GM21723 (cell line): ENCODE results near the gene TTYH3.
"Not testable (repeated sequence)": the region's sequence is repeated elsewhere in the genome, so short reads cannot be mapped to it uniquely, and the experiment has no call there.

Source experiments
- ATAC-seq: cut with Tn5 transposase; IDR thresholded peaks from one replicate; pipeline ENCODE4 v1.9.1; 2021; ENCODE audit warnings: mild to moderate bottlenecking, moderate library complexity; ENCODE audit not compliant: unreplicated experiment

Gene TTYH3

DNA sequence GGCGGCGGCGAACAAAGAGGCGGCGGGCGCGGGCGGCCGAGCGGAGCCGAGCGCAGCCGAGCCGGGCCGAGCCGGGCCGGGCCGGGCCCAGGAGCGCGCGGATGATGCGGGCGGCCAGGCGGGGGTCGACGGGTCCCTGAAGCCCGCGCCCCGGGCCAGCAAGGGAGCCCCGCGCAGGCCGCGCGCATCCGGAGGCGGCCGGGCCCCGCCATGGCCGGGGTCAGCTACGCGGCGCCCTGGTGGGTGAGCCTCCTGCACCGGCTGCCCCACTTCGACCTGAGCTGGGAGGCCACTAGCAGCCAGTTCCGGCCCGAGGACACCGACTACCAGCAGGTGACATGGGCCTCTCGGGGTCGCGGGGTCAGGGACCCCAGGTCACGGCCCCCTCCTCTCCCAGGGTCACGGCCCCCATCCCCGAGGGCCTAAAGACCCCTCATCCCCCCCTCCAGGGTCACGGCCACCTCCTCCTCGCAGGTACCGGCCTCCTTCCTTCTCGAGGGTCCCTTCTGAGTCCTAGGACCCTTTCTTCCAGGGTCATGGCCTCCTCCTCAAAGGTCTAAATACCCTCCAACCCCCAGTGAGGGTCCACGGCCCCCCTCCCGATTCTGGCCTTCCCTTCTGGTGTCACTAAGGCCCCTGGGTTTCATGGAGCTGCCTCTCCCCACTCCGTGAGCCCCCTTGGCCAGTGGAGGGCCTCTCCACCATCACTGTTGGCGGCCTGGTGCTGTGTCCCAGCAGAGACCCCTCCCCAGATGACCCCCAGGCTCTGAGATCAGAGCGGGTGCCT, at the start of gene TTYH3:
TSS of gene TTYH3 (plus strand) at position 41 of the 787 bp plus-strand sequence. CDS start at position 211, 170 bp downstream.
- peak; percentile 37 for ATAC-seq

GRCh38 chr7:2582006-2582735, 49.6 kb upstream of the TTYH3 start:
- ATAC-seq = no peak

GRCh38 chr7:2583798-2584580, 47.8 kb upstream of the TTYH3 start:
- ATAC-seq = no peak

DNA sequence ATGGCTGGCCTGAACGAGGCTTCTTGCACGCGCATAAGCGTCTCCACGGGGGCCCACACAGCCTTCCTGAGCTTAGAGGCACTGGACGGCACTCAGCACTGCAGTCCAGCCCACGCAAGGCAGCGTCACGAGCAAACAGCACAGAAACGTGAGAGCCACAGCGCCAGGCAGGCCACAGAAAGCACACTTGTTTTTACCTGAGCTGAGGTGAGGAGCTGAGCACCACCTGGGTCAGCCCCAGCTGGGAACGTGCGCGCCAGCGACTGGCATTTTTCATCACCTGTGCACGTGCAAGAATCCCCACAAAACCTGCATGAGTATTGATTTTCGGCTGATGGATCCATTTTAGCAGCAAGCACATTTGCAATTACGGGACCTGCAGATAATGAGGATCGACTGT, 46.3 kb upstream of the TTYH3 start:
- no peak for ATAC-seq

DNA sequence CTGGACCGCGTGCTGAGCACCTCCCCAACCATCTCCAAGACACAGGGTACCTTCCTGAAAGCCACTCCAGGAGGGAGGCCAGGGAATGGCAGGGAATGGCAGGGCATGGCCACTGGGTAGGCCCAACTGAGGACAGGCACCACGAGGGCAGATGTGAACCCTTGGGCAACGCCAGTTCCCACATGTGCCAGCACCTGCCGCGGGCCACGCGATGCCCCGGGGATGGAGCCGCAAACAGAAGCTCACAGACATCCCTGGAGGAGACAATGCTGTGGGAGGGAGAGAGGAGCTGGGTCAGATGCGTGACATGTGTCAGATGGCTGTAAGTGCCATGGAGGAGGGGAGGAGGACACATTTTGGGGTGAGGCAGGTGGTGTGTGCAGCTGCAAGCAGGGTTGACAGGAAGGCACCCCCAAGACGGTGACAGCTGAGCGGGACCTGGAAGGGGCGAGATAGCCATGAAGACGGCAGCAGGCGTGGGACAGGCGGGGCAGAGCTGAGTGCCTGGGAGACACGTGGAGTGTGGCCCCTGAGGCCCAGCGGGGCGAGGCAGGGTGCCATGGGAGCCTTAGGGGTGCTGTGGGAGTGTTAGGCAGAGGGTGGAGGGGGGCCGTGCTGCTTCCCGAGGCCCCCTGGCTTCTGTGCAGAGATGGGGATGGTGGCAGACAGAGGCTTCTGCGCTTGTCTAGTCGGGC, 45.3 kb upstream of the TTYH3 start:
- no peak for ATAC-seq

- ATAC-seq = no peak
Measured at GRCh38 chr7:2587134-2587533, 44.7 kb upstream of the TTYH3 start.

DNA sequence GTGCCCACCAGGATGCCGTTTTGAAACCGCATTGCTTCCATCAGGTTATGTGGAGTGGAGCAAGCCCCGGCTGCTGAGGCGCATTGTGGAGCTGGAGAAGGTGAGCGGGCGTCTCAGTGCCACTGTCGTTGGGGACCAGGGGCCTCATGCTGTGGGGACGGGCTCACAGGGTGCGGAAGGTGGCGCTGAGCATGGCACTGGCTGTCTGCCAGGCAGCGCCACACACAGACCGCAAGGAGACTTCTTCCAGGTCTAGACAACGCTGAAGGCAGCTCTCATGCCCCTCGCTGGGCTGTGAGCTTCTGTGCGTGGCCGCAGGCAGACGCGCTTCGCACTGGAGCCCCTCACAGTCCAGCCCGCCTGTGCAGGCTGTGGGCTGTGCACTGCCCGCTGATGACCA, 44.0 kb upstream of the TTYH3 start:
- no peak for ATAC-seq

DNA sequence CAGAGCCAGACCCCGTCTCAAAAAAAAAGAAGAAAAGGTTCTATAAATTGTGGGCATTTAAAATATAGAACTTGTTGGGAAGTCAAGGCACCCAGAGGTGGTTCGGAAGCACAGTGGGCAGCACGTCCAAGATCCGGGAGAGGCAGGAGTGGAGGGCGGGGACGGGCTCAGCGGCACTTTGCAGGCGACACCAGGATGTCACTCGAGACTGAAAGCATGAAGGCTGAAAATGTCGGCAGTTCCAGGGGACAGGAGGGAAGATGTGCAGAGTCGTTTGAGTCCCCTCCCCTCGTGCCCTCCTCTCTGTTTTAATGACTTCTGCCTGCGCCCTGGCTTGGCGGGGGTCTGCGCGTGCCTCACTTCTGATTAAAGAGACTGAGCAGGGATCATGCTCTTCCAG, 42.4 kb upstream of the TTYH3 start:
- no peak for ATAC-seq

DNA sequence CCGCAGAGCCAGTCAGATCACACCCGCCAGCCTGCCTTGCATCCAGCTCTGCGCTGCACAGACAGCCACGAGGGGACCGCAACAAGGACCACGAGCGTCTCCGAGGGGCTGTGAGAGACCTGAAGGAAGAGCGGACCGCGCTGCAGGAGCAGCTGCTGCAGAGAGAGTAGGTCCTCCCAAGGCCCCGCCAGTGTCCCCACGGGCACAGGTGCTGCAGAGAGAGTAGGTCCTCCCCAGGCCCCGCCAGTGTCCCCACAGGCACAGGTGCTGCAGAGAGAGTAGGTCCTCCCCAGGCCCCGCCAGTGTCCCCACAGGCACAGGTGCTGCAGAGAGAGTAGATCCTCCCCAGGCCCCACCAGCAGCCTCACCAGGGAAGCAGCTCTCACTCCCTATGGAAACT, 41.8 kb upstream of the TTYH3 start:
- not testable (repeated sequence) for ATAC-seq

- ATAC-seq = no peak
Measured at GRCh38 chr7:2592375-2592865, 39.4 kb upstream of the TTYH3 start.

DNA sequence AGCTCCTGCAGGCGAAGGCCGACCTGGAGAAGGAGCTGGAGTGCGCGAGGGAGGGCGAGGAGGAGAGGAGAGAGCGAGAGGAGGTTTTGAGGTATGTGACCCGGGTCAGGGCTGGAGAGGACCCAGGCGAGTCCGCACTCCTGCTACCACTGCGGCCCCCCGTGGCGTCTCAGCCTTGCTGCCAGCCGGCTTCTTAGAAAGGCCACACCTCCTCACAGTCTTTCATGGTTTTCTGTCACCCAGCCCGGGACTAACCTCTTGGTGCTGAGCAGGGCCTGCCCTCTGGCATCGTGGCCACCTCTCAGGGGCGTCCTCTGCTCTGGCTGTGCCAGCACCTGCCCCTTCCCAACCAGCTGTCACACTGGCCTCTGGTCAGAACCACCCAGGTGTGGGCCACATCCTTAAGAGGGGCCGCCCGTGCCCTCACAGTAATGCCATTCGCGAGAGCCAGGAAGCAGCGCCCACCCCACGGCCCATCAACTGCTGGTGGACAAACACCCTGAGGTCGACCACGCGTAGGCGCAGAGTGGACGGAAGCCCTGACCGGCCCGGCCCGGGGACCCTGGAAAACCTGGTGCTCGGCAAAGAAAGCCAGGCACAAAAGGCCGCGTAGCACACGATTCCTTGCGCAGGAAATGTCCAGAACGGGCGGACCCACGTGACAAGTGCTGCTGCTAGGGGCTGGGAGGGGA, 38.6 kb upstream of the TTYH3 start:
- no peak for ATAC-seq

DNA sequence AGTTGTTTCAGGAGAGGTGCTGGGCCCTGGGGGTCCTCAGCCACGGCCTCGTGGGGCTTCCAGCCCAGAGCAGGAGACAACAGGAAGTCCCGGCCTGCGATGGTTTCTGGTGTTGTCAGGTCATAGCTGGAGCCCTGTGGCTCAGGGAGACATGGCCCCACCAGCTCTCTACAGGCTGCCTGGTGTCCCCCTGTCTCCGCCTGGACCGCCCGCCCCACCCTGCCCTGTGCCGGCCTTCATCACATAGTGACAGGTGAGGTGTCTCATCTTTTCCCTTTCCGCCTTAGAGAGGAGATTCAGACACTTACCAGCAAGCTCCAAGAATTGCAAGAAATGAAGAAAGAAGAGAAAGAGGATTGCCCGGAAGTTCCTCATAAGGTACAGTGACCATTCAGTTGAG, 37.2 kb upstream of the TTYH3 start:
- no peak for ATAC-seq

- ATAC-seq = no peak
Measured at GRCh38 chr7:2595258-2595860, 36.4 kb upstream of the TTYH3 start.

DNA sequence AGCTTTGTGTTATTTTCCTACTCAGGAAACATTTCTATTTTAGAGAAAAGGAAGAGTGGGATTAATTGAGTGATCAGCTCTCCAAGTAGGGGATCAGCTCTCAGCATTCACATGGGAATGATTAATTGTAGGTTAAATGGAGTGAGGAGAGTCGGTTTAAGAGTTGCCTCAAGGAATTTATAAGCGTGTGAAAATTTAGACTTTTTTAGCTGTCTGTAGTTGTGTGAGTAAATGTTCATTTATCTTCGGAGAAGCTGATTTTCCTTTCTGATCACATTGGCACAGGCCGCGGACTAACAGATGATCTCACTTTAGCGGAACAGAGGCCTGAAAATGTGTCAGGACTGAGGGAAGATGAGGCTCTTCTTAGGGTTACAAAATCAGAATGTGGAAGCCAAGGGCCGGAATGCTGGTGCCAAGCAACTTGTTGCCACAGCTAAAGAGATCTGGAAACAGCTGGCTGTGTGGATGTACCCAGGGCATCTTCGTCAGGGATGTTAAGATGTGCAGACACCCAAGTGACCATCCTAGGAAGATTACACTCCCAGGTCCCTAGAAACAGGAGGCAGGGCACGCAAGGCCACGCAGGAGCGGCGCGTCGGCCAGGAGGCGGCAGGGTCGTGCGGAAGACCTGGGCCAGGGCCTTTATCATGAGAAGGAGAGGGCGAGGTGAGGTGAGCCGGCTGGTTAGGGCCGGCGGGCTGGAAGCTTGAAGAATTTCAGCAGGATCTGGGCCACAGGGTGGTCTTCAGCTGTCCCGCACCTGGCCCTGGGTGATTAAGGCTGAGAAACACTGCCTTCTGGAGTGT, 35.1 kb upstream of the TTYH3 start:
- ATAC-seq = no peak

- ATAC-seq = no peak
Measured at GRCh38 chr7:2597273-2597640, 34.5 kb upstream of the TTYH3 start.

DNA sequence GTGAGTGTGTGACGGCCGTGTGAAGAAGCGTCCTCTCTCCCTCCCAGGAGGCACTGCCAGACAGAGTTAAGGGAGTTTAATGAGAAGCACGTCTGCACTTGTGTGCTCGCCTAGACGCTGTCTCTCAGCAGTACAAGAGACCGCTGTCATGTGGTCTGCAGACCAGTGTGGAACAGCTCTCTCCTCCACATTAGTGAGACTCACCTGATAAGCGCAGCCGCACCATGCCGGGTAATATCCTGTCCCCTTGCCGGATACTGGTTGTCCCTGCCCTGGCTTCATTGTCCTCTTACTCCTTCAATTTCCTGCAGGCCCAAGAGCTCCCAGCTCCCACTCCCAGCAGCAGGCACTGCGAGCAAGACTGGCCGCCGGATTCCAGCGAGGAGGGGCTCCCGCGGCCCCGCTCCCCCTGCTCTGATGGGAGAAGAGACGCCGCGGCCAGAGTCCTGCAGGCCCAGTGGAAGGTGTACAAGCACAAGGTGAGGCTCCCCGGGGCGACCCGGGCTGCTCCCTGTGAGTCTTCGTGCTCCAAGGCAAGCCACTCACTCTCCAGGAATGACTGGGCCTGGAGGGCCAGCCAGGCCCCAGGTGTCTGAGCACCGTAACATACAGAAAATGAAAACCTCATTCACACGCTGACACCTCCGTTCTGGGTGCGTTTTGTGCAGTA, 33.5 kb upstream of the TTYH3 start:
- no peak for ATAC-seq

DNA sequence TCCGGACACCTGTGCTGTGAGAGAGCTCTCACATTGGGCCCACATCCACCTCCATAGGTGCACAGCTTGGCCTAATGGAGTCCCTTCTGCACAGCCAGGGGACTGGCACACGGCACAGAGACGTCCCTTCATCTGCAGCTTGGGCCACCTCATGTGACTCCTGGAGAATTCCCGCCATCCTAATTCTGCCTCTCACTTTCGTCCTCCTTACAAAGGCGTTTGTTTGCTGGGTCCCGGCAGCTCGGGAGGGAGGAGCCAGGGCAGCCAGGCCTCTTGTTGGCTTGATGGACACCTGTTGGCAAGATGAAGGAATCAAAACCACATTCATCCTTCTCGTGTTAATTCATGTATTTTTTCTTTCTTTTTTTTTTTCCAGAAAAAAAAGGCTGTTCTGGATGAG, 30.7 kb upstream of the TTYH3 start:
- no peak for ATAC-seq

- ATAC-seq = no peak
Measured at GRCh38 chr7:2601907-2602306, 29.9 kb upstream of the TTYH3 start.
